Measurements from ENCODE around the gene TCEA2.

The TCEA2 gene

DNA sequence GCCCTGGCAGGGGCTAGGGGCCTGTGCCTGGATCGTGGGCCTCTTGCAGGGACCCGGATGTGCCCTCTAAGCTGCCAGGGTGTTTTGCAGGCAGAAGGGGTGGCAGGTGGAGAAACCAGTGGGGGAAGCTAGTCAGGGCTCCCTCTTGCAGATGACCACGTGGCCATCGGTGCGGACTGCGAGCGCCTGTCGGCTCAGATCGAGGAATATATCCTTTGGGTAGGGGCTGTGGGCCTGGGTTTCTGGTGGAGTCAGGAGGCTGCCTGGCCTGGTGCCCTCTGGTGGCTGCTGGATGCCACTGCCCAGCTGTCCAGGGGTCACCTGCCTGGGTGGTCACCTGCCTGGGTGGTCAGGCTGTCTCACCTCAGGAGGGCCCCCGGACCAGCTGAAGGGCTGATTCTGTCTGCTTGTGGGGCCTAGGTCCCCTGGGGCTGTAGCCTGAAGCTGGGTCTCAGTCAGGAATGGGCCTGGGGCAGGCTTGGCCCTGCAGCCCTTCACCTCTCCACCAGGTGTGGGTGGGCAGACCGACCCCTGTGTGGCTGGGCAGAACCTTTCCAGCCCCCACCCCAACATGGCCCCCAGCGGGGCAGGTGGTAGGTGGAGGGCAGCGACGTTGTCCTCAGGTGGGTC is 6.7 kb downstream of the TCEA2 start:
- peak; percentile 77 for DNase-seq (ENCODE audit: low spot score)
- TF ChIP-seq, protein P1, sequence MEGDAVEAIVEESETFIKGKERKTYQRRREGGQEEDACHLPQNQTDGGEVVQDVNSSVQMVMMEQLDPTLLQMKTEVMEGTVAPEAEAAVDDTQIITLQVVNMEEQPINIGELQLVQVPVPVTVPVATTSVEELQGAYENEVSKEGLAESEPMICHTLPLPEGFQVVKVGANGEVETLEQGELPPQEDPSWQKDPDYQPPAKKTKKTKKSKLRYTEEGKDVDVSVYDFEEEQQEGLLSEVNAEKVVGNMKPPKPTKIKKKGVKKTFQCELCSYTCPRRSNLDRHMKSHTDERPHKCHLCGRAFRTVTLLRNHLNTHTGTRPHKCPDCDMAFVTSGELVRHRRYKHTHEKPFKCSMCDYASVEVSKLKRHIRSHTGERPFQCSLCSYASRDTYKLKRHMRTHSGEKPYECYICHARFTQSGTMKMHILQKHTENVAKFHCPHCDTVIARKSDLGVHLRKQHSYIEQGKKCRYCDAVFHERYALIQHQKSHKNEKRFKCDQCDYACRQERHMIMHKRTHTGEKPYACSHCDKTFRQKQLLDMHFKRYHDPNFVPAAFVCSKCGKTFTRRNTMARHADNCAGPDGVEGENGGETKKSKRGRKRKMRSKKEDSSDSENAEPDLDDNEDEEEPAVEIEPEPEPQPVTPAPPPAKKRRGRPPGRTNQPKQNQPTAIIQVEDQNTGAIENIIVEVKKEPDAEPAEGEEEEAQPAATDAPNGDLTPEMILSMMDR (IDR thresholded peaks at IDR 0.05; ENCODE audit: extremely low read depth, missing control alignments): peak; percentile 56

DNA sequence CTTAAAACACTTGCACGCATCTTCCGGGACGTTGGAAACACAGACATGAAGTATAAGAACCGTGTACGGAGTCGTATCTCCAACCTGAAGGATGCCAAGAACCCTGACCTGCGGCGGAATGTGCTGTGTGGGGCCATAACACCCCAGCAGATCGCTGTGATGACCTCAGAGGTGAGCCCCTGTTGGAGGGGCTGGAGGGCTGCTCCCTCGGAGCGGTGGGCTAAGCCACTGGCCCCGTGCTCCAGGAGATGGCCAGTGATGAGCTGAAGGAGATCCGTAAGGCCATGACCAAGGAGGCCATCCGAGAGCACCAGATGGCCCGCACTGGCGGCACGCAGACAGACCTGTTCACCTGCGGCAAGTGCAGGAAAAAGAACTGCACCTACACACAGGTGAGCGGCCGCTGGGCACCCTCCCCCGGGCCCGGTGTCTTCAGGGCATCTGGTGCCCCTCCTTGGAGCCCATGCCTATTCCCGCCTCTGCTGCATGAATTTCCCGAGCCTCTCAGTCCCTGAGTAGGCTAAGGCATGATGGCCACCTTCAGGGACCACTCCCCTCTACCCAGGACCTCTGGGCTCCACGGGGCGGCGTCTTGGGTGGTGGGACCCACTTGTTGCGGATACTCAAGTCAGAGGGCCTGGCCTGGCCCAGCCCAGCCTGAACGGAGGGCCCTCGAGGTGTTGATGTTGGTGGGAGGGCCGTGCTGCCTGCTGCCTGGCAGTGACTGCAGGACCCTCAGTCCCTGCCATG is 7.4 kb downstream of the TCEA2 start:
- TF ChIP-seq, protein P1 (IDR thresholded peaks at IDR 0.05; ENCODE audit: extremely low read depth, missing control alignments): no peak
- no peak for DNase-seq (ENCODE audit: low spot score)

DNA sequence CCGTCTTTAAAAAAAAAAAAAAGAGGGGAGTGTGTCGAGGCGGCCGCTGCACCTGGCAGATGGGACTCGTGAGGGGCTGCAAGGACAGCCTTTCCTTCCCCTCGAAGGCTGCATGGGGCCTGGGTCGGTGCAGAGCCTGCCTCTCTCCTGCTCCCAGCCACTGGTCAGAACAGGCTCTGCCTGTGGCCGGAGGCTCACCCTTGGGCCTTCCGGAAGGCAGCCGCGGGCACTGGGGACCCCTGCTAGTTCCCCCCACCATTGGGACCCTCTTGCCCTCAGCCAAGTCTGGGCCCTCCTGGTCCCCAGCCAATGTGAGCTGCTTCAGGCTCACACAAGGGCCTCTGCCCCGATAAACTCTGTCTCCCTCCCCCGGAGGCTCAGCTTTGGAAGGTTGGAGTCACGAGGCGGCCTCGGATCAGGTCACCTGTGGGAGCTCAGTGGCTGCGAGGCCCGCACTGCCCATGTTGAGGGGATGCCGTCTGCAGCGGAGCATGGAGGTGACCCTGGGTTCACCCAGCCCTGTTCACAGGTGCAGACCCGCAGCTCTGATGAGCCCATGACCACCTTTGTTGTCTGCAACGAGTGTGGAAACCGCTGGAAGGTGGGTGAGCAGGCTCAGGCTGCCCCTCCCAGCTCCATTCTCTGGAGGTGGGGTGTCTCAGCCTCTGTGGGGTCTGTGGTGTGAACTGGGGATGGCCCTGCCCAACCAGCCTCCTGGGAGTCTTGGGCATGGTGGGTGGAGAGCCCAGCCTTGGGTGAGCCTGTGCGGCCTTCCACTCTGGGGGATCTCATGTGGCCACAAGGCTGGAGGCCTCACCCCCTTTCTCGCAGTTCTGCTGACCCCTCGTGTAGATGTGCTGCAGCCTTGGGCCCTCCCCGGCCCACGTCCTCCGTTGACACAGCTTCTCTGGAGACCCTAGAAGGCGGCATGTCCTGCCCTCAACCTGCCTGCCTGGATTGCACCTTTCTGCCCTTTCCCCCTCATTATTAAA is 8.6 kb downstream of the TCEA2 start:
- TF ChIP-seq, protein P1 (IDR thresholded peaks at IDR 0.05; ENCODE audit: extremely low read depth, missing control alignments): no peak
- DNase-seq (ENCODE audit: low spot score): no peak

DNA sequence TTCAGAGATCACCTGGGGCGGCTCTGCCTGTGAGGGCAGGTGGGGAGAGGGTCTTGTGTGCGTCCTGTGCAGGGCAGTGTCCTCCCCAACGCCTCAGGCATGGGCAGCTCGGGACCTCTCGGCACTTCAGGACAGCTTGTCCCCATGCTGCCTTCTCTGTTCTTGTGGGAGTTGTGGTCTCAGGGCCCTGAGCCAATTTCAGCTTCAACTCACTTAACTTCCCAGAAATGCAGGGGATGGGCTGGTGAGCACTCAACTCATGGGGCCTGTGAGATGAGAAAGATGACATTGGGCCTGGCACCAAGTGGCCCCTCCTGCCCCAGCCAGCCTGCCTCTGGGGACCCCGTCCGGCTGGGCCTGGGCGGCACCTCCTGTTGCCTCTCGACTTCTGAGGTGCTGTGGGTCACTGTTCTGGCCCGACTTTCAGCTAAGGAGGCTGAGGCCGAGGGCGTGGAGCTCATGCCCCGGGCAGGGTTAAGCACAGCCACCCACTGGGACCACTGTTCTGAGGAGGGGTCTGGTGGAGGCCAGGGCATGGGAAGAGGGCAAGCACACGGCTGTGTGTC is 9.6 kb downstream of the TCEA2 start:
- DNase-seq (ENCODE audit: low spot score): no peak
- TF ChIP-seq, protein P1 (IDR thresholded peaks at IDR 0.05; ENCODE audit: extremely low read depth, missing control alignments): no peak

DNA sequence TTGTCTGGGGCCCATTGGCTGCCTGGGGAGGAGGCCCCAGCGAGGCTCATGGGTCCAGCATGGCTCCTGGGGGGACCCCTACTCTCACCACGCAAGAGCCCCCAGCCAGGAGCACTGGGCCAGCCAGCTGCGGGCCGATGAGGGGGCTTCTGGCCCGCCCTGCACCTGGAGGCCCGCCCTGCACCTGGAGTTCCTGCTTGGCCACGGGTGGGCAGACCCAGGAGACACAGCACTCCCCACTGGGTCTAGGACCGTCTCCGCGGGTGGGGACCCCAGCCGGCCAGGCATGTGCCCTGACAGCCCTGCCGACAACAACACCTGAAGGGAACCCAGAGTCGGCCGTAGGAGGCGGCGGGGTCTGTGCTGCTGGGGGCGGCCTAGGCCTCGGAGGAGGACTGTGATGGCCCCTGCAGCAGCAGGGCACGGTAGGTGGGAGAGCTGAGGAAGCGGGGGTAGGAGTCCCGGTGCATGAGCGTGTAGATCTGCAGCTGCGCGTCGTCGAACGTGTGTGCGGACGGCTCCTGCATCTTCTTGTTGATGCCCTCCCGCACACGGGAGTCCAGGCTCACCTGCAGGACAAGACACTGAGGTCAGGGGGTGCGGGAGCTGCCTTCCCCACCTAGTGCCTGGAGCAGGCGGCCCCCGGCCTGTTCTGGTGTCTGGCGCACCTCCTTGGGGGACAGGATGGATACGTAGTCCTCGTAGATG is 10.6 kb downstream of the TCEA2 start:
- no peak for DNase-seq (ENCODE audit: low spot score)
- TF ChIP-seq, protein P1 (IDR thresholded peaks at IDR 0.05; ENCODE audit: extremely low read depth, missing control alignments): no peak

DNA sequence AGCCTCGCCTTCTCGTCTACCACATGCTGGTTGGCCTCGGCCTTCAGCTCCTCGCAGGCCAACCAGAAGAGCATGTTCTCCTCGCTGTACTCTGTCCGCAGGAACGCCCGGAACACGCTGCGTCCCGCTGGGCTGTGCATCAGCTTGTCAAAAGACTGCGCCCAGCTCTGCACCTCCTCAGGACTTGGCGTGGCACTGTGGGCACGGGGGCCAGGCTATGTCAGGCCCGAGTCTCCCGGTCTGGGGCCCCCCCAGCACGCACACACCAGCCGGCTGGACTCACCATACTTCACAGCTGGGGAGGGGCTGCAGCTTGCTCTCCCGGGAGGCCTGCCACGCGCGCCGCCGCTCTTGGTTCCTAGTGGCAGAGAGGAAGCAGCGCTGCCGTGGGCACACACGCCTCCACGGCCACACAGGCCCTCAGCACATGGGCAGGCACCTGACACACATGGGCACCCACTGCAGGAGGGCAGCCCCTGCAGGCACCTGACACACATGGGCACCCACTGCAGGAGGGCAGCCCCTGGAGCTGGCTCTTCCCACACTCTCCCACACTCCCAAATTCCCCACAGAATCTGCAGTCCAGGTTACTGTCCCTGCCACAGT is 11.3 kb downstream of the TCEA2 start:
- no peak for DNase-seq (ENCODE audit: low spot score)
- TF ChIP-seq, protein P1 (IDR thresholded peaks at IDR 0.05; ENCODE audit: extremely low read depth, missing control alignments): no peak
